ENCODE measurements around the gene ZNF317. TPM values are rescaled to one million over a fixed set of nuclear protein-coding genes. Genes with fewer than 3 reads are reported as not detected.

The ZNF317 gene
- total and polyA plus RNA-seq, 7 donors: 11.4 to 24.5 (median 16.7) TPM

DNA sequence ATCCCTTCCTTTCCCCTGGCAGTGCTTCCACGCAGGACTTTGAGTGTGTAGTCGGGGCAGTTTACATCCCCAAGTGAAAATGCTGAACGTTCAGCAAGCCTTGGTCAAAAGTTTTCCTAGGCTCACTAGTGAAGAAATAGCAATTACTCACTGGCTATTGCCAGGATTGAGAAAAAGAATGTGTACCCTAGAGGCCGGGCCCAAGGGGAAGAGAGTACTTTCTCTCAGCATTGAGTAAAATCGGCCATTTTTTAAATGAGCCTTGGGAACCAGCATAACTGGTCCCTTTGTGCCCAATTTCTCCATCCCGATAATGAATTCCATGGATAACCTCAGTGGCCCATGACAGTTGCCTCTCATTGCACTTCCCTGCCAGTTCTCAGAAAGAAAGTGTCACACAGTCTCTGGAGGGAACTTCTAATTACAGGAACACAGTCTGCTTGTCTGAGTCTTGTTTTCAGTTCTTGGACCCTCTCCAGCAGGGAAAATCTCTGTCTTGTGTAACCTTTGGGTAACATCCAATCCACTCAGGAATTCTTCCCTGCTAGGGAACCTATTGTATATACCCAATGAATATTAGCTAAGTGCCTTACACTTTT is 31.3 kb downstream of the ZNF317 start:
- no peak for DNase-seq
- intact Hi-C loops (cut with DNase I): no loop called here
- Histone ChIP-seq H3K4me3 (no peak overlapping the region), H3K9me3 (no peaks in the 10 kb centered on the region), H3K4me1 (no peaks in the 10 kb centered on the region), H3K27me3 (no peaks in the 10 kb centered on the region), H3K36me3 (peaks cover 0 to 5% (median 0%) of the 10 kb centered on the region in 4 donors), H3K27ac (no peak overlapping the region)
- TF ChIP-seq, protein P1, sequence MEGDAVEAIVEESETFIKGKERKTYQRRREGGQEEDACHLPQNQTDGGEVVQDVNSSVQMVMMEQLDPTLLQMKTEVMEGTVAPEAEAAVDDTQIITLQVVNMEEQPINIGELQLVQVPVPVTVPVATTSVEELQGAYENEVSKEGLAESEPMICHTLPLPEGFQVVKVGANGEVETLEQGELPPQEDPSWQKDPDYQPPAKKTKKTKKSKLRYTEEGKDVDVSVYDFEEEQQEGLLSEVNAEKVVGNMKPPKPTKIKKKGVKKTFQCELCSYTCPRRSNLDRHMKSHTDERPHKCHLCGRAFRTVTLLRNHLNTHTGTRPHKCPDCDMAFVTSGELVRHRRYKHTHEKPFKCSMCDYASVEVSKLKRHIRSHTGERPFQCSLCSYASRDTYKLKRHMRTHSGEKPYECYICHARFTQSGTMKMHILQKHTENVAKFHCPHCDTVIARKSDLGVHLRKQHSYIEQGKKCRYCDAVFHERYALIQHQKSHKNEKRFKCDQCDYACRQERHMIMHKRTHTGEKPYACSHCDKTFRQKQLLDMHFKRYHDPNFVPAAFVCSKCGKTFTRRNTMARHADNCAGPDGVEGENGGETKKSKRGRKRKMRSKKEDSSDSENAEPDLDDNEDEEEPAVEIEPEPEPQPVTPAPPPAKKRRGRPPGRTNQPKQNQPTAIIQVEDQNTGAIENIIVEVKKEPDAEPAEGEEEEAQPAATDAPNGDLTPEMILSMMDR (IDR thresholded peaks at IDR 0.05): no peak
- TF ChIP-seq EP300 (IDR thresholded peaks at IDR 0.05) (no peak), POLR2A (IDR thresholded peaks at IDR 0.05) (no peak), POLR2AphosphoS5 (IDR thresholded peaks at IDR 0.05) (no peak)
- WGBS, 2 donors: 84 to 87% methylated on average over 6 of the region's 6 CpGs

DNA sequence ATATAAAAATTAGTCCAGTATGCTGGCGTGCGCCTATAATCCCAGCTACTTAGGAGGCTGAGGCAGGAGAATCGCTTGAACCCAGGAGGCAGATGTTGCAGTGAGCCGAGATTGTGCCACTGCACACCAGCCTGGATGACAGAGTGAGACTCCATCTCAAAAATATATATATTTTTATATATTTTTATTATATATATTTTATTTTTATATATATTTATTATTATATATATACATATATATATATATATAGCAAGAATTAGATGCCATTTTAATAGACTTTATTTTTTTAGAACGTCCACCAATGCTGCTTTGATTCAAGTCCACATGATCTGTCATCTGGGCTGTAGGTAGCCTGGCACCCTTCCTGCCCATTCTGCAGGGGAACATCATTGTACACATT is 35.1 kb downstream of the ZNF317 start:
- H3K9me3 ChIP-seq: no peaks in the 10 kb centered on the region
- intact Hi-C loops (cut with DNase I): no loop called here
- H3K36me3 ChIP-seq: no peaks in the 10 kb centered on the region
- 91 to 93% methylated on average over 5 of the region's 5 CpGs for WGBS, 2 donors
- H3K4me1 ChIP-seq: no peaks in the 10 kb centered on the region
- no peaks in the 10 kb centered on the region for H3K27me3 ChIP-seq
- H3K27ac ChIP-seq: no peak overlapping the region
- TF ChIP-seq POLR2A (IDR thresholded peaks at IDR 0.05): no peak
- TF ChIP-seq EP300 (IDR thresholded peaks at IDR 0.05): no peak
- TF ChIP-seq, protein P1 (IDR thresholded peaks at IDR 0.05): no peak
- TF ChIP-seq POLR2AphosphoS5 (IDR thresholded peaks at IDR 0.05): no peak
- DNase-seq: no peak
- no peak overlapping the region for H3K4me3 ChIP-seq

DNA sequence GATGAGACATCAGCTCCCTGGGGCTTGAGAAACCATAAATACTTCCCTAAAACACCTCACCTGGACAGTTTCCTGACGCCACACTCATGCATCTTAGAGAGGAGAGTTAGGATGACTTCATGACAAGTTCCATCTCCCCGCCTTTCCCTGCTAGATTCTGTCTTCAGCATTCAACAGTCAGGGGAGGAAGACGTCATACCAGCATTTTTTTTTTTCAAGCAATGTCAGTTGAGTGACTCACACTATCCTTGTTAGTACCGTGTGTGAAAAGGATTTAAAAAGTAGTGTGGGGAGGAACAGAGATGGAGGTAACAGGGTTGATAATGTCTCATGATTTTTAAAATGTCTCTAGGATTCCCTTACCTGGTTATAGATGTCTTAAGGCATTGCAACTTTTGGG is 38.7 kb downstream of the ZNF317 start, which contains the start of gene OR7D2:
Gene OR7D2, plus strand, starts transcription at position 79 of the 400 bp plus-strand sequence. CDS start 6,803 bp downstream, outside the sequence.
- Histone ChIP-seq H3K27me3 (no peaks in the 10 kb centered on the region), H3K27ac (no peak within 1 kb of the TSS), H3K36me3 (no peaks in the 10 kb centered on the region), H3K4me1 (no peaks in the 10 kb centered on the region), H3K4me3 (no peak within 1 kb of the TSS), H3K9me3 (no peaks in the 10 kb centered on the region)
- TF ChIP-seq EP300 (IDR thresholded peaks at IDR 0.05) (no peak), POLR2A (IDR thresholded peaks at IDR 0.05) (no peak), POLR2AphosphoS5 (IDR thresholded peaks at IDR 0.05) (no peak)
- TF ChIP-seq, protein P1 (IDR thresholded peaks at IDR 0.05): no peak
- WGBS, 2 donors: 70 to 72% methylated on average over 4 of the region's 4 CpGs
- intact Hi-C loops (cut with DNase I): no loop called here
- no peak for DNase-seq

DNA sequence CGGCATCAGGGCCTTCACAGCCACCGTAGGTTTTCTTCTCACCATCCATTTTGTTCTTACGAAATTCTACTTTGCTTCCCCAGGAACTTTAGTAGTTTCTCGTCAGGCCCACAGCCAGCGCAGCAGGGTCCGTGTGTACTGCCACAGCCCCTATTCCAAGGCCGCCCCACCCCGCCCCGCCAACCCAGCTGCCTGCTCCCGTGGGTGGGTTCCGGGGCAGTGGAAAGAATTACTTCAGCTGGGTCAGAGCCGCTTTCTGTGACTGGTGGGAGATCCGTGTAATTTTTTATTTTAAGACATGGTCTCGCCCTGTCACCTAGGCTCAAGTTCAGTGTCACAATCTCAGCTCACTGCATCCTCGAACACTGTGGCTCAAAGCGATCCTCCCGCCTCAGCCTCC is 42.8 kb downstream of the ZNF317 start:
- no peaks in the 10 kb centered on the region for H3K4me1 ChIP-seq
- no peak for DNase-seq
- WGBS, 2 donors: 95% methylated on average over 17 of the region's 17 CpGs
- intact Hi-C loops (cut with DNase I): no loop called here
- no peak overlapping the region for H3K4me3 ChIP-seq
- H3K27ac ChIP-seq: no peak overlapping the region
- H3K9me3 ChIP-seq: no peaks in the 10 kb centered on the region
- H3K27me3 ChIP-seq: no peaks in the 10 kb centered on the region
- H3K36me3 ChIP-seq: no peaks in the 10 kb centered on the region
- no peak for TF ChIP-seq POLR2A (IDR thresholded peaks at IDR 0.05)
- no peak for TF ChIP-seq POLR2AphosphoS5 (IDR thresholded peaks at IDR 0.05)
- TF ChIP-seq EP300 (IDR thresholded peaks at IDR 0.05): no peak
- TF ChIP-seq, protein P1 (IDR thresholded peaks at IDR 0.05): no peak

DNA sequence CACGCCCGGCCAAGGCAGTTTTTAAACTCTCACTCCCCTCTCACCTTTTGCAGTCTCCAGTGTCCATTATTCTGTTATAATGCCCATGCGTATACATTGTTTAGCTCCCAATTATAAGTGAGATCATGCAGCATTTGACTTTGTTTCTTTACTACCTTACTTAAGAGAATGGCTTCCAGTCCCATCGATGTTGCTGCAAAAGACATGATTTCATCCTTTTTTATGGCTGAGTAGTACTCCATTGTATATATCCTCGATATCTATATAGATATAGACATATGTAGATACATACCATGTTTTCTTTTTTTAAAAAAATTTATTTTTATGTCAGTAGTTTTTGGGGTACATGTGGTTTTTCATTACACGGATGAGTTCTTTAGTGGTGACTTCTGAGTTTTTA is 47.0 kb downstream of the ZNF317 start:
- intact Hi-C loops (cut with DNase I): no loop called here
- no peaks in the 10 kb centered on the region for H3K36me3 ChIP-seq
- H3K4me1 ChIP-seq: no peaks in the 10 kb centered on the region
- TF ChIP-seq POLR2A (IDR thresholded peaks at IDR 0.05) (no peak), EP300 (IDR thresholded peaks at IDR 0.05) (no peak), POLR2AphosphoS5 (IDR thresholded peaks at IDR 0.05) (no peak)
- TF ChIP-seq, protein P1 (IDR thresholded peaks at IDR 0.05): no peak
- no peak overlapping the region for H3K27ac ChIP-seq
- H3K4me3 ChIP-seq: no peak overlapping the region
- 78 to 86% methylated on average over 6 of the region's 6 CpGs for WGBS, 2 donors
- peaks cover 0 to 4% (median 0%) of the 10 kb centered on the region in 3 donors for H3K27me3 ChIP-seq
- no peaks in the 10 kb centered on the region for H3K9me3 ChIP-seq
- no peak for DNase-seq
